Stimulated activated naive CD4-positive, alpha-beta T cell (primary cell): ENCODE measurements around the gene RAB6D.
A peak's percentile ranks its signal among the peaks of the same experiment; 100 is the strongest.
"Not testable (repeated sequence)": the region's sequence is repeated elsewhere in the genome, so short reads cannot be mapped to it uniquely, and the experiment has no call there.

ENCODE experiments used
- DNase-seq, 6 experiments: peaks; one replicate each; lab custom pipeline; 2025; lab: John Stamatoyannopoulos, UW

RAB6D gene

DNA sequence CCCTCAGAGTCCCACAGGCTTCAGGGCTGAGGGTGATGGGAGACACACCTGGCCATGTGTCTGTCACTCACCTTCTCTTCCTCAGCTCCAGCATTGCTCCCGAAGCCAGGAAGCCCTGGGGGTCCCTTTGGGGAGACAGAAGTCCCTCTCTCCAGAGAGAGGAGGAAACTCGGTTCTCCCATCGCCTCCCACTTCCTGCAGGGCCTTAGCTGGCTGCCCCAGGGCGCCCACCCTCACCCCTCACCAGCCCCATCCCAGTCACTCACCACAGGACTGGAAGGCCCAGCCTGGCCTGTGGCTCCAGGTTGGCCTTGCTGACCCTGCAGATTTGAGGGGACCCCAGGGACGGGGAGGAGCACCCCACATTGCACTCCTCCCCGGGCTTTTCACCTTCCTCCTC lies 2.7 kb upstream of the RAB6D start:
- no peak for DNase-seq

GRCh38 chr2:131365452-131365851 lies 1.5 kb upstream of the RAB6D start:
- DNase-seq, result no peak

DNA sequence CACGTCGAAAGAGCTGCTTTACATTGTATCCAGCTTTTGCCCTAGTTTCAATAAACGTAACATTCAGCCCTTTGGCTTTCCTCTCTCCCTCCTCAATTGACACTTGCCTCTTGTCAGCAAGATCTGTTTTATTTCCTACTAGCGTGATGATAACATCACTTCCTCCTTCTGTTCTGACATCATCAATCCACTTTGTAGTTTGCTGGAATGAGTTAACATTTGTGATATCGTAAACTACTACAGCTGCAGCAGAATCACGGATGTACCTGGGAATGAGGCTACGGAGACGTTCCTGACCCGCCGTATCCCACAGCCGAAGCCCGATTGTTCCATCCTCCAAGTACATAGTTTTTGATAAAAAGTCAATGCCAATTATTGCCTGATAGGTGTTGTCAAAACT lies 755 bp downstream of the RAB6D start:
- not testable (repeated sequence) for DNase-seq

- DNase-seq, result not testable (repeated sequence)
Measured at GRCh38 chr2:131361773-131362172, 2.2 kb downstream of the RAB6D start.

DNA sequence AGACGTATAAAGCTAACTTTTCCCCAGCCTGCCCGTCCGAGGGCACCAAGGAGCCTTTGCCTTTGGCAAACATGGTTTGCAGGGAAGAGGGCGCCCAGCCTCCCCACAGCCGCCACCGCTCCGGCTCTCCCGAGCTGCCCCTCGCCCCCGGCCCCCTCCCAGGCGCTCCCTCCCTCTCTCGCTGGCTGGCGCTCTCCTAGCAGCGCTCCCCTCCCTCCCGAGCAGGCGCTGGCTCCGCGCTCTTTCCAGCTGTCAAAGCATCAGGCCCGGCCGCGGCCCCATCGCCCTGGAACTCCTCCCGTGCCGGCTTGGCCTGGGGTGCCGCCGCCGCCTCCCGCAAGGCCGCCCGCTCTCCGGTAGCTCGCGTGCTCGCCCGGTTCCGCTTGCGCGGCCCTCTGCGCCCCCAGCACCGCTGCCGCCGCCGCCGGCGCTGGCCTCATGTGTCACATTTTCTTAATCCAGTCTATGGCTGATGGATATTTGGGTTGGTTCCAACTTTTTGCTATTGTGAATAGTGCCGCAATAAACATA lies 10.7 kb downstream of the RAB6D start:
- not testable (repeated sequence) for DNase-seq

DNA sequence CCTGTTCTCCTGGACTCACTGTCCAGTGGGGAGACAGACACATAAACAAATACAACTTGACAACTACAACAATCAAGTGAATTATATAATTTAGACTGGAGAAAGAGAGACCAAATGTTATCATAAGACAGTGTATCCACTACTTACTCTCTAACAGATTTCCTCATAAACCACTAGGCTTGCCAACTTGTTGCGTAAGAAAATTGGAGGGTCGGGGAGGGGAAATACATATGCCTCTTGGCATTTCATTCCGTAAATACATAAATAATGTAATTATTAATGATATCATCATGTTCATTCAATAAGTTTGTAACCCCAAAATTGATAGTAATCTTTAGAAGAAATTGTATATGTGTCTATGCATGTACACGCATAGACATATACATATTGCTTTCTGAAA lies 14.9 kb downstream of the RAB6D start:
- DNase-seq, result no peak

GRCh38 chr2:131347035-131347434 lies 16.9 kb downstream of the RAB6D start:
- not testable (repeated sequence) for DNase-seq

DNA sequence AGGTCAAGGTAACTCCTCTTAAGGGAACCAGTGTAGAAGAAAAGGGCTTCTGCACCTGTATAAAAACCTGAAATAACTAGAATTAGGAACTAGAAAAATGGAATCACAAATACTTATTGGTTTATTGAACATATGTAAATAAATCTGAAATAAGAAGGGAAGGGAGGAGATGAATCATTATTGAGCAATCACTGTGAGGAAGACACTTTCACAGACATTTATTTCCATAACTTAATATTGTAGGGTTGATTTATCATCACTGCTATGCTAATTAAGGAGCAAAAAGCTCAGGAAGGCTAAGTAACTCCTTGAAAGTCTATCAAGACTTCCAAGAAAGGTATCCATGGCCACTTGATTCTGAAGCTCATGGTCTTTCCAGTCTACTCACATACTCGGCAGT lies 24.7 kb downstream of the RAB6D start:
- not testable (repeated sequence) for DNase-seq

GRCh38 chr2:131335319-131335718 lies 28.6 kb downstream of the RAB6D start:
- peak in 1 of 6 experiments; percentile 11 for DNase-seq

- not testable (repeated sequence) for DNase-seq
Measured at GRCh38 chr2:131332709-131333108, 31.3 kb downstream of the RAB6D start.

- DNase-seq, result not testable (repeated sequence)
Measured at GRCh38 chr2:131331000-131331399, 33.0 kb downstream of the RAB6D start.

- DNase-seq, result no peak
Measured at GRCh38 chr2:131322209-131322608, 41.8 kb downstream of the RAB6D start.

- not testable (repeated sequence) for DNase-seq
Measured at GRCh38 chr2:131321344-131321743, 42.6 kb downstream of the RAB6D start.

DNA sequence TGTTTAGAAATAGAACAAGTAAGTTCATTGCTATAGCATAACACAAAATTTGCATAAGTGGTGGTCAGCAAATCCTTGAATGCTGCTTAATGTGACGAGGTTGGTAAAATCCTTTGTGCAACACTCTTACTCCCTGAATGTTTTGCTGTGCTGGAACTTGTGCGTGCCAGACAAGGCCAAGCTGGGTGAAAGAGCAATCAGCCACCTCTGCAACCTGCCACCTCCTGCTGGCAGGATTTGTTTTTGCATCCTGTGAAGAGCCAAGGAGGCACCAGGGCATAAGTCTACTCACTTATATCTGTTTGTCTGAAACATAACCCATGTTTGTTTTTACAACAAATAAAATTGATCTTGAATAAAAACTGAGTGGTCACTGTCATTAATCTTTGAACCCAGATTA lies 53.0 kb downstream of the RAB6D start:
- not testable (repeated sequence) for DNase-seq
